D721Med (cell line): Measurements from ENCODE around the gene H3-3A.

ENCODE experiments used
- DNase-seq: peaks from one replicate; pipeline ENCODE4 v3.0.0; 2011; ENCODE audit warnings: low spot score; ENCODE audit not compliant: insufficient read length
- FAIRE-seq: peaks from 2 replicates; lab custom pipeline; 2011; peaks lifted over from hg19 to GRCh38; lab: Jason Lieb, UNC
- CTCF ChIP-seq: IDR thresholded peaks from 2 replicates; pipeline ENCODE4 v1.5.1; 2012; ENCODE audit warnings: mild to moderate bottlenecking, control low read depth; ENCODE audit not compliant: insufficient read depth; ENCODE audit errors: missing control alignments

Gene H3-3A

GRCh38 chr1:226093621-226094020, 31.1 kb downstream of the H3-3A start:
- TF ChIP-seq CTCF: no peak
- FAIRE-seq (no peak), DNase-seq (no peak)

DNA sequence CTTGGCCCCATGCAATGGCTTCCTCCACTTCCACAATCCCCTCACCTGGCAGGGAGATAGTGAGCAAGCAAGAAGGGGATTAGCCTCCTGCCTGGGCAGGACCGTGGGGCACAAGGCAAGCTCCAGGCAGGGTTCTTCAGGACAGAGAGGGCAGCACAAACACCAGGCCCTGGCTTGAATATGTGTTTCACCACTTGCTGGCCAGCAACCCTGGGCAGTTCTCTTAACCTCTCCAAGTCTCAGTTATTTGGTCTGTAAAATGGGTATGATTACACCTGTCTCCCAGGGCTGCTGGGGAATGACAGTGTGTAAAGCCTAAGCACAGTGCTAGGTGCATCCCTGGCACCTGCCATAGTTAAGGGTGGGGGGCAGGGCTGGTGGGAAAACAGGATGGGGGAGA, 31.9 kb downstream of the H3-3A start:
- FAIRE-seq (no peak), DNase-seq (no peak)
- no peak for TF ChIP-seq CTCF

GRCh38 chr1:226095286-226095685, 32.8 kb downstream of the H3-3A start:
- TF ChIP-seq CTCF: no peak
- DNase-seq: no peak
- no peak for FAIRE-seq

- FAIRE-seq: no peak
- no peak for DNase-seq
- no peak for TF ChIP-seq CTCF
These were observed 35.5 kb downstream of the H3-3A start for GRCh38 chr1:226097866-226098625.

DNA sequence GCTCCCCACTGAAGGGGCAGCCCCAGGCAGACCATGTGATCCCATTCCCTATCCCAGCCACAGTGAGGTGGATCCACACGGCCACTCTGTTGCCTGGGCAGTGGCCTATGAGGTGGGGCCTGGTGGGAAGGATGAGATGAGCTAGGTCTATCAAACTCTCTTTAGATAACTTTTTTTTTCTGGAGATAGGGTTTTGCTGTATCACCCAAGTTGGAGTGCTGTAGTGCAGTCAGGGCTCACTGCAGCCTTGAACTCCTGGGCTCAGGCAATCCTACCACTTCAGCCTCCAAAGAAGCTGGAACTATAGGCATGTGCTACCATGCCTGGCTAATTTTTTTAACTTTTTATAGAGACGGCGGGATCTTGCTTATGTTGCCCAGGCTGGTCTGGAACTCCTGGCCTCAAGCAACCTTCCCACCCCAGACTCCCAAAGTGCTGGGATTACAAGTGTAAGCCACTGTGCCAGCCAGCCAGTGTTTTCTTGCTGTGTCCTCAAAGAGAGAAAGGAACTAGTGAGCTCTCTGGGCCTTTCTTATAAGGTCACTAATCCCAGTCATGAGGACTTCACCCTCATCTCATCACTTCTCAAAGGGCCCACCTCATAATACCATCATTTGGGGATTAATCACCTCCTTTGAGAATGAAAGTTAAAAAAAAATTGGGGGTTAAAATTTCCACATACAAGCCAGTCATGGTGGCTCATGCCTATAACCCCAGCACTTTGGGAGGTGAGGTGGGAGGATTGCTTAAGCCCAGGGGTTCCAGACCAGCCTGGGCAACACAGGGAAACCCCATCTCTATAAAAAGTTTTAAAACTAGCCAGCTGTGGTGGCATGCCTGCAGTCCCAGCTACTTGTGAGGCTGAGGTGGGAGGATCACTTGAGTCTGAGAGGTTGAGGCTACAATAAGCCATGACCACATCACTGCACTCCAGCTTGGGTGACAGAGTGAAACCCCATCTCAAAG, 36.6 kb downstream of the H3-3A start:
- no peak for TF ChIP-seq CTCF
- no peak for FAIRE-seq
- DNase-seq: no peak

GRCh38 chr1:226100436-226101391, 38.2 kb downstream of the H3-3A start:
- no peak for FAIRE-seq
- no peak for TF ChIP-seq CTCF
- peak; percentile 89 for DNase-seq
